ENCODE results near the gene P2RY2. TPM values are rescaled to one million over a fixed set of nuclear protein-coding genes. Genes with fewer than 3 reads are reported as not detected.

The P2RY2 gene
- polyA plus RNA-seq, 3 donors = 2.8 to 24.1 (median 12.7) TPM

DNA sequence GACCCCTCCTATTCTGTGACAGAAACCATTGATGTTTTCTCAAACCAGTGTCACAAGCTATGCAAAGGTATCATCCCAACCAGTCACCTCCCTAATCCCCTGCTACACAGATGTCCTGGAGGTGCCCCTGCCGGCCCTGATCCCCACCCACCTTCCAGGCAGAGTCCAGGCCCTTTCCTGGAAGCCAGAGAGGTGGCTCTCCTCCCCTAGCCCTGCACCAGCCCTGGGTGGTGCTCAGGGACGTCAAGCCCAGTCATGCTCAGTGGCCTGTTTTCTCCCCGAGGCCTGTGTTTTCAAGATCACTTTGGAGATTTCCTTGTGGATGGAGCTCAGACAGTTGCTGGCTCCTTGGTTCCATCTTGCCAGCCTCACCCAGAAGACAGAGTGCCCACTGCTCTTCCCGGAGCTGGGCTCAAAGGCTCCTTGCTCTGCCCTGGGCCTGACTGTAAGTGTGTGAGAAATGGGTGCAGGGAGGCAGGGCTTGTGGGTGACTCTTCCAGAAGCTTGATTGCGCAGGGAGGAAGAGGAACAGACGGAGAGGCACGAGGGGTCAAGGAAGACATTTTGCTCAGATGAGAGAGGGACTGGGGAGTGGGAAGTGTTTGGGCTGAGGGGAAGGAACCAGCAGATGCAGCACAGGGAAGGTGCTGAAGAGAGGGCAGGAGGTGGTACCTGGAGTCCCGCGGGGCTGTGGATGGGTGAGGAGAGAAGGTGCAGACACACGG, 65.4 kb downstream of the P2RY2 start:
- Histone ChIP-seq H3K27ac (ENCODE audit: low read depth in 1 of 2, low read length in 2 of 2) (peak overlapping the region; percentile 56 to 65), H3K4me3 (replicated peaks in 1 of 3; ENCODE audit: low read depth in 2 of 3, low read length in 3 of 3) (no peak overlapping the region), H3K27me3 (ENCODE audit: control insufficient read depth in 2 of 2, insufficient read depth in 2 of 2, low read length in 2 of 2) (no peaks in the 10 kb centered on the region), H3K9ac (ENCODE audit: insufficient read depth, low read length, poor library complexity, severe bottlenecking) (no peak overlapping the region), H3K4me1 (ENCODE audit: control insufficient read depth in 1 of 2, insufficient read depth in 2 of 2, low read length in 2 of 2) (peaks cover 66 to 74% of the 10 kb centered on the region in 2 donors), H3K79me2 (ENCODE audit: insufficient read depth, low read length) (no peaks in the 10 kb centered on the region), H3K36me3 (replicated peaks in 1 of 2; ENCODE audit: control insufficient read depth in 1 of 2, insufficient read depth in 2 of 2, low read length in 2 of 2) (no peaks in the 10 kb centered on the region), H2AFZ (ENCODE audit: insufficient read depth, low read depth, low read length, poor library complexity, severe bottlenecking) (peak overlapping the region; percentile 24), H3K9me3 (replicated peaks in 1 of 2; ENCODE audit: control insufficient read depth in 1 of 2, insufficient read depth in 1 of 2, low read length in 2 of 2) (no peaks in the 10 kb centered on the region), H4K20me1 (ENCODE audit: insufficient read depth, low read length) (no peaks in the 10 kb centered on the region), H3K4me2 (replicated peaks; ENCODE audit: extremely low read depth, low read length, poor library complexity, severe bottlenecking) (no peak overlapping the region)
- intact Hi-C loops (cut with micrococcal nuclease) = no loop called here
- H3K4me1 Mint-ChIP-seq = peaks cover 79% of the 10 kb centered on the region
- H3K4me3 Mint-ChIP-seq = peak overlapping the region in 1 of 2 donors; percentile 63
- peak overlapping the region; percentile 57 to 94 (median 83) for H3K27ac Mint-ChIP-seq
- TF ChIP-seq, protein P1, sequence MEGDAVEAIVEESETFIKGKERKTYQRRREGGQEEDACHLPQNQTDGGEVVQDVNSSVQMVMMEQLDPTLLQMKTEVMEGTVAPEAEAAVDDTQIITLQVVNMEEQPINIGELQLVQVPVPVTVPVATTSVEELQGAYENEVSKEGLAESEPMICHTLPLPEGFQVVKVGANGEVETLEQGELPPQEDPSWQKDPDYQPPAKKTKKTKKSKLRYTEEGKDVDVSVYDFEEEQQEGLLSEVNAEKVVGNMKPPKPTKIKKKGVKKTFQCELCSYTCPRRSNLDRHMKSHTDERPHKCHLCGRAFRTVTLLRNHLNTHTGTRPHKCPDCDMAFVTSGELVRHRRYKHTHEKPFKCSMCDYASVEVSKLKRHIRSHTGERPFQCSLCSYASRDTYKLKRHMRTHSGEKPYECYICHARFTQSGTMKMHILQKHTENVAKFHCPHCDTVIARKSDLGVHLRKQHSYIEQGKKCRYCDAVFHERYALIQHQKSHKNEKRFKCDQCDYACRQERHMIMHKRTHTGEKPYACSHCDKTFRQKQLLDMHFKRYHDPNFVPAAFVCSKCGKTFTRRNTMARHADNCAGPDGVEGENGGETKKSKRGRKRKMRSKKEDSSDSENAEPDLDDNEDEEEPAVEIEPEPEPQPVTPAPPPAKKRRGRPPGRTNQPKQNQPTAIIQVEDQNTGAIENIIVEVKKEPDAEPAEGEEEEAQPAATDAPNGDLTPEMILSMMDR (IDR thresholded peaks at IDR 0.05) = no peak
- peaks cover 9 to 28% of the 10 kb centered on the region in 2 donors for H3K36me3 Mint-ChIP-seq
- peaks cover 0 to 3% (median 0%) of the 10 kb centered on the region in 7 donors for H3K9me3 Mint-ChIP-seq
- peak; percentile 75 to 87 (median 78) for DNase-seq
- H3K27me3 Mint-ChIP-seq (ENCODE audit: low read depth in 3 of 3) = peaks cover 3 to 9% (median 6%) of the 10 kb centered on the region in 3 donors
- 66% methylated on average over 10 of the region's 10 CpGs for WGBS (ENCODE audit: insufficient coverage)

DNA sequence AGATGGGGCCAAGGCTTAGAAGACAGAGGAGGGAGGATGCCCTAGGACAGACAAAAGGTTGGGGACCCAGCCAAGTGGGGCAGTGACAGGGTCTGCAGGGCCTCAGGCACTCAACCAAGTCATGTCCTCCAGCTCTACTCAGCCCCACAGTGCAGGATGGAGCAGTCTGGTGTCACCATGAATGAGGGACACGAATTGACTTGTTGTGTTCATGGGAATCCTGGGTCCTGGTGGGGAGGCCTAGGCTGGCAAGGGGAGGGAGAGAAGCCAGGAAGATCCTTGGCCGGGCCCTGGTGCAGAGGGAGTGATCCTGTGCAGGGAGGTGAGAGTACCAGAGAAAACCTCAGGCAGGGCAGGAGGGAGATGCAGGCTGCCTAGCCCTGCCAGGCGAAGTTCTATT, 66.0 kb downstream of the P2RY2 start:
- Histone ChIP-seq H3K27me3 (ENCODE audit: control insufficient read depth in 2 of 2, insufficient read depth in 2 of 2, low read length in 2 of 2) (no peaks in the 10 kb centered on the region), H3K4me3 (replicated peaks in 1 of 3; ENCODE audit: low read depth in 2 of 3, low read length in 3 of 3) (no peak overlapping the region), H3K4me2 (replicated peaks; ENCODE audit: extremely low read depth, low read length, poor library complexity, severe bottlenecking) (no peak overlapping the region), H3K79me2 (ENCODE audit: insufficient read depth, low read length) (no peaks in the 10 kb centered on the region), H2AFZ (ENCODE audit: insufficient read depth, low read depth, low read length, poor library complexity, severe bottlenecking) (peak overlapping the region; percentile 24), H3K36me3 (replicated peaks in 1 of 2; ENCODE audit: control insufficient read depth in 1 of 2, insufficient read depth in 2 of 2, low read length in 2 of 2) (no peaks in the 10 kb centered on the region), H3K9me3 (replicated peaks in 1 of 2; ENCODE audit: control insufficient read depth in 1 of 2, insufficient read depth in 1 of 2, low read length in 2 of 2) (no peaks in the 10 kb centered on the region), H3K9ac (ENCODE audit: insufficient read depth, low read length, poor library complexity, severe bottlenecking) (no peak overlapping the region), H4K20me1 (ENCODE audit: insufficient read depth, low read length) (no peaks in the 10 kb centered on the region), H3K4me1 (ENCODE audit: control insufficient read depth in 1 of 2, insufficient read depth in 2 of 2, low read length in 2 of 2) (peaks cover 72 to 80% of the 10 kb centered on the region in 2 donors), H3K27ac (ENCODE audit: low read depth in 1 of 2, low read length in 2 of 2) (peak overlapping the region; percentile 56 to 65)
- WGBS (ENCODE audit: insufficient coverage) = 94% methylated on average over 2 of the region's 3 CpGs
- peaks cover 3 to 9% (median 5%) of the 10 kb centered on the region in 3 donors for H3K27me3 Mint-ChIP-seq (ENCODE audit: low read depth in 3 of 3)
- DNase-seq = no peak
- peak overlapping the region in 6 of 7 donors; percentile 57 to 94 (median 84) for H3K27ac Mint-ChIP-seq
- H3K36me3 Mint-ChIP-seq = peaks cover 9 to 28% of the 10 kb centered on the region in 2 donors
- TF ChIP-seq, protein P1 (IDR thresholded peaks at IDR 0.05) = no peak
- H3K4me1 Mint-ChIP-seq = peaks cover 86% of the 10 kb centered on the region
- intact Hi-C loops (cut with micrococcal nuclease) = no loop called here
- H3K9me3 Mint-ChIP-seq = peaks cover 0 to 3% (median 0%) of the 10 kb centered on the region in 7 donors
- peak overlapping the region in 1 of 2 donors; percentile 63 for H3K4me3 Mint-ChIP-seq

Measured in CD14-positive monocyte (primary cell).